Measurements from ENCODE around the gene DNAH1. TPM values are rescaled to one million over a fixed set of nuclear protein-coding genes. Genes with fewer than 3 reads are reported as not detected.

The DNAH1 gene
- total RNA-seq, 1 donor from 2014 or later, result 0.80 TPM

DNA sequence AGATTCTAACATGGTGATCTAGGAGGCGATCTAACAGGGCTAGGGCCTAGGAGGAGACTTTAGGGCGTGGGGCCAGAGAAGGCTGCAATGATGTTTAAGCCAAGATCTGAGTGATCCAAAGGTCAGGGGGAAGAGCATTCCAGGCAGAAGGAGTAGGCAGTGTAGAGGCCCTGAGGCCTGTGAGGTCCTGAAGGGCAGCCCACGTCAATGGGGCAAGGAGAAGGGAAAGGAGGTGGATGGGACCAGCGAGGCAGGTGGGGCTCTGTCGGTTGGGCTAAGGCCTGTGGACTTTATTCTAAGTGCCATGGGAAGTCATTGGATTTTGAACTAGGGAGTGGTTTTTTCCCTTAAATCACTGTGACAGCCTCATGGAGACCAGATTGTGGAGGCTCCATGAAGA lies 10.2 kb upstream of the DNAH1 start:
- Mint-ChIP-seq H3K27ac (peak overlapping the region; percentile 52), H3K4me1 (peaks cover 50% of the 10 kb centered on the region), H3K9me3 (no peaks in the 10 kb centered on the region), H3K27me3 (ENCODE audit: insufficient read depth, low read depth) (peaks cover 16% of the 10 kb centered on the region), H3K36me3 (peaks cover 2% of the 10 kb centered on the region), H3K4me3 (peak overlapping the region; percentile 13)
- H3K4me3 ChIP-seq, result no peak overlapping the region
- no peaks in the 10 kb centered on the region for H3K9me3 ChIP-seq (ENCODE audit: low read depth)
- H3K4me1 ChIP-seq, result peaks cover 25% of the 10 kb centered on the region
- peaks cover 19% of the 10 kb centered on the region for H3F3A ChIP-seq (ENCODE audit: low read depth)
- H3K4me2 ChIP-seq, result no peak overlapping the region
- H3K9ac ChIP-seq, result no peak overlapping the region
- no peak for TF ChIP-seq EZH2phosphoT487 (IDR thresholded peaks at IDR 0.05)
- TF ChIP-seq CTCF (IDR thresholded peaks at IDR 0.05), result no peak
- no peak for TF ChIP-seq EZH2 (IDR thresholded peaks at IDR 0.05)
- DNase-seq (ENCODE audit: low spot score), result no peak
- no peak overlapping the region for H2AFZ ChIP-seq (replicated peaks)
- no peak overlapping the region for H3K27ac ChIP-seq
- no peaks in the 10 kb centered on the region for H3K27me3 ChIP-seq
- H4K20me1 ChIP-seq (ENCODE audit: low read depth), result no peaks in the 10 kb centered on the region
- H3K36me3 ChIP-seq, result no peaks in the 10 kb centered on the region
- no peaks in the 10 kb centered on the region for H3K79me2 ChIP-seq (ENCODE audit: low read depth)

DNA sequence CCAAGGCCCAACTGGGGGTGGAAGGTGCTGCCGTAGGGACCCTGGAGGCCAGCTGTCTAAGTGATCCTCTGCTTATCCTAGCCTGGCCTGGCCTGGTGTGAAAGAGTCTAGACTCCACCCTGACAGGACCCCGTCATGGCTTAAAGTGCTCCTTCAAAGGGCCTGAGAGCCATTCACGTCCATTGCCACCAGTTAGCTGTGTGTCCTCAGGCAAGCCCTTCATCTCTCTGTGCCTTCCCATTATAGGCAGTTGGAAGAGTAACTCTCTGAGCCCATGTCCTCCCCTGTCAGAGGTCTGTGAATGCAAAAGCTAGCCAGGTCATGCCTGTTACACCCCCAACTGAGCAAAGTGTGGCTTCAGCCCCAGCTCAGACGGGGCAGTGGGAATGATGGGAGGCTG lies 9.1 kb upstream of the DNAH1 start:
- TF ChIP-seq EZH2phosphoT487 (IDR thresholded peaks at IDR 0.05) (no peak), EZH2 (IDR thresholded peaks at IDR 0.05) (no peak), CTCF (IDR thresholded peaks at IDR 0.05) (no peak)
- H4K20me1 ChIP-seq (ENCODE audit: low read depth), result no peaks in the 10 kb centered on the region
- no peaks in the 10 kb centered on the region for H3K36me3 ChIP-seq
- H3K4me3 ChIP-seq, result no peak overlapping the region
- peaks cover 34% of the 10 kb centered on the region for H3K4me1 ChIP-seq
- peaks cover 57% of the 10 kb centered on the region for H3K4me1 Mint-ChIP-seq
- H3K9me3 ChIP-seq (ENCODE audit: low read depth), result no peaks in the 10 kb centered on the region
- H3K27ac ChIP-seq, result no peak overlapping the region
- H3K27ac Mint-ChIP-seq, result no peak overlapping the region
- no peak overlapping the region for H3K4me3 Mint-ChIP-seq
- H3F3A ChIP-seq (ENCODE audit: low read depth), result peaks cover 29% of the 10 kb centered on the region
- peaks cover 2% of the 10 kb centered on the region for H3K36me3 Mint-ChIP-seq
- DNase-seq (ENCODE audit: low spot score), result no peak
- no peaks in the 10 kb centered on the region for H3K27me3 ChIP-seq
- peaks cover 16% of the 10 kb centered on the region for H3K27me3 Mint-ChIP-seq (ENCODE audit: insufficient read depth, low read depth)
- no peak overlapping the region for H3K9ac ChIP-seq
- no peak overlapping the region for H3K4me2 ChIP-seq
- H3K9me3 Mint-ChIP-seq, result no peaks in the 10 kb centered on the region
- no peaks in the 10 kb centered on the region for H3K79me2 ChIP-seq (ENCODE audit: low read depth)
- H2AFZ ChIP-seq (replicated peaks), result no peak overlapping the region

DNA sequence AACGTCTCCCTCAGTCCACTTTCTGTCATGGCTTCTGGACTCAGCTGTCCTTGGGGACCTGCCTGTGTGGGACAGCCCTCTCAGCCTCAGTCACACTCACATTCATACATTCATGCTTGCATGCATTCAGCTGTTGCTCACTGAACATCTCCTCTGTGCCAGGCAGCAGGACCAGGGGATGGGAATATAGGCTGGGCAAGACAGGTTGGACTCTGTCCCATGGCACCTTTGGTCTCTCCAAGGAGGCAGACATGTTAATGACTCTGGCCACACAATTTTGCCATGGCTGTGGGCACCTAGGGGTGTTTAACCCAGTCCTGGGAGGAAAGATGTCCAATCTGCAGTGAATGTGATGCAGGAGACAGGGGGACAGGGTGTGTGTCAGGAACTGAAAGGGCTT lies 7.8 kb upstream of the DNAH1 start:
- peaks cover 32% of the 10 kb centered on the region for H3F3A ChIP-seq (ENCODE audit: low read depth)
- H3K27ac Mint-ChIP-seq, result peak overlapping the region; percentile 54

More for the DNA sequence above, 7.8 kb upstream of the DNAH1 start:
- no peaks in the 10 kb centered on the region for H3K36me3 Mint-ChIP-seq
- Histone ChIP-seq H2AFZ (replicated peaks) (no peak overlapping the region), H3K79me2 (ENCODE audit: low read depth) (no peaks in the 10 kb centered on the region), H3K4me3 (no peak overlapping the region), H4K20me1 (ENCODE audit: low read depth) (no peaks in the 10 kb centered on the region), H3K9ac (no peak overlapping the region), H3K27me3 (no peaks in the 10 kb centered on the region), H3K4me2 (no peak overlapping the region), H3K9me3 (ENCODE audit: low read depth) (no peaks in the 10 kb centered on the region), H3K4me1 (peaks cover 32% of the 10 kb centered on the region), H3K36me3 (no peaks in the 10 kb centered on the region), H3K27ac (no peak overlapping the region)
- no peak for DNase-seq (ENCODE audit: low spot score)
- no peaks in the 10 kb centered on the region for H3K9me3 Mint-ChIP-seq
- peaks cover 58% of the 10 kb centered on the region for H3K4me1 Mint-ChIP-seq
- peak overlapping the region; percentile 56 for H3K4me3 Mint-ChIP-seq
- H3K27me3 Mint-ChIP-seq (ENCODE audit: insufficient read depth, low read depth), result peaks cover 14% of the 10 kb centered on the region
- TF ChIP-seq EZH2phosphoT487 (IDR thresholded peaks at IDR 0.05), result no peak
- no peak for TF ChIP-seq EZH2 (IDR thresholded peaks at IDR 0.05)
- TF ChIP-seq CTCF (IDR thresholded peaks at IDR 0.05), result no peak

All from neural progenitor cell (in vitro differentiated cells).